CD4-positive, alpha-beta memory T cell (primary cell): Measurements from ENCODE around the gene CCM2. TPM values are rescaled to one million over a fixed set of nuclear protein-coding genes. Genes with fewer than 3 reads are reported as not detected.

Source experiments
- CTCF ChIA-PET: fragments of 350-600 bp; sonication (Branson Sonifier 250); formaldehyde crosslinking; loops from one replicate; lab custom pipeline; 2021; ENCODE audit warnings: inconsistent platforms; ENCODE audit not compliant: partially characterized antibody; lab: Charles Lee
- POLR2A ChIA-PET: fragments of 350-600 bp; sonication (Branson Sonifier 250); formaldehyde crosslinking; loops from one replicate; lab custom pipeline; 2021; ENCODE audit not compliant: partially characterized antibody; lab: Charles Lee
- DNase-seq, 5 donors: peaks; one replicate each; pipeline versions ENCODE4 v3.0.0 to v3.0.0-alpha.2; 2020 to 2022; ENCODE audit warnings: mixed read lengths in 1 of 5
- H3K27ac ChIP-seq: one replicate; pipeline ENCODE4 v1.7.0; 2013; ENCODE audit warnings: low read depth, low read length
- H3K27me3 ChIP-seq: 2 replicates; pipeline ENCODE4 v1.7.0; 2013; ENCODE audit warnings: mild to moderate bottlenecking, low read length, moderate library complexity; ENCODE audit not compliant: insufficient read depth
- H3K36me3 ChIP-seq: 2 replicates; pipeline ENCODE4 v1.7.0; 2013; ENCODE audit warnings: mild to moderate bottlenecking, low read length, moderate library complexity; ENCODE audit not compliant: insufficient read depth
- H3K4me1 ChIP-seq: 2 replicates; pipeline ENCODE4 v1.7.0; 2013; ENCODE audit warnings: mild to moderate bottlenecking, low read length, moderate library complexity; ENCODE audit not compliant: insufficient read depth
- H3K4me3 ChIP-seq, 2 donors: one replicate each; pipeline ENCODE4 v1.7.0; 2013; ENCODE audit warnings: low read length in 2 of 2, mild to moderate bottlenecking in 1 of 2
- H3K9me3 ChIP-seq, 2 donors: one replicate each; pipeline ENCODE4 v1.7.0; 2013; ENCODE audit warnings: low read length in 2 of 2, control low read depth in 1 of 2; ENCODE audit not compliant: control insufficient read depth in 1 of 2
- H3K27ac Mint-ChIP-seq, 7 donors: one replicate each; pipeline ENCODE4 v1.8.0; 2020 to 2021; ENCODE audit warnings: mixed read lengths in 7 of 7, mild to moderate bottlenecking in 6 of 7, inconsistent platforms in 3 of 7, moderate library complexity in 3 of 7
- H3K27me3 Mint-ChIP-seq, 2 donors: one replicate each; pipeline ENCODE4 v1.8.0; 2020 to 2021; ENCODE audit warnings: mixed read lengths in 2 of 2
- H3K36me3 Mint-ChIP-seq, 2 donors: one replicate each; pipeline ENCODE4 v1.8.0; 2020 to 2021; ENCODE audit warnings: mixed read lengths in 2 of 2, inconsistent platforms in 1 of 2, mild to moderate bottlenecking in 1 of 2
- H3K4me1 Mint-ChIP-seq, 4 donors: one replicate each; pipeline ENCODE4 v1.8.0; 2020 to 2021; ENCODE audit warnings: mixed read lengths in 4 of 4, mild to moderate bottlenecking in 1 of 4
- H3K4me3 Mint-ChIP-seq, 8 donors: one replicate each; pipeline ENCODE4 v1.8.0; 2020 to 2021; ENCODE audit warnings: mixed read lengths in 8 of 8, mild to moderate bottlenecking in 7 of 8, moderate library complexity in 6 of 8, inconsistent platforms in 3 of 8
- H3K9me3 Mint-ChIP-seq, 8 donors: one replicate each; pipeline ENCODE4 v1.8.0; 2020 to 2021; ENCODE audit warnings: mixed read lengths in 8 of 8, mild to moderate bottlenecking in 5 of 8, inconsistent platforms in 3 of 8, moderate library complexity in 1 of 8
- intact Hi-C: fragments of 100-400 bp; cut with micrococcal nuclease; formaldehyde crosslinking; loops from one replicate; pipeline ENCODE4 v1.15.1; 2023
- polyA plus RNA-seq, 2 donors: library from polyadenylated mRNA; unstranded; fragments of 300-500 nt; fragmentation: Illumina TruSeq; gene quantifications; one replicate each; pipeline ENCODE4 v1.2.3, GENCODE V29; 2021
- total RNA-seq, 2 experiments: library from RNA; stranded (reverse); gene quantifications; one replicate each; pipeline ENCODE4 v1.2.3, GENCODE V29; 2021

Gene CCM2
- total and polyA plus RNA-seq, 4 experiments from 2014 or later: 82.1 to 200 (median 142) TPM

GRCh38 chr7:44973610-44974401 is 26.2 kb upstream of the CCM2 start:
- H3K27ac Mint-ChIP-seq: peak overlapping the region in 6 of 7 donors; percentile 43 to 84 (median 51)
- H3K9me3 Mint-ChIP-seq: no peaks in the 10 kb centered on the region
- POLR2A ChIA-PET: interaction anchor here (0.9 to 21.9 kb wide), 24 partner anchors 8 to 483 kb away, joined by 3 to 551 read pairs (median 4); partner anchors contain the start of genes CCM2, NUDCD3, PURB and TBRG4
- H3K9me3 ChIP-seq: no peaks in the 10 kb centered on the region
- peak; percentile 44 to 72 (median 61) for DNase-seq
- H3K36me3 Mint-ChIP-seq: peaks cover 12 to 76% of the 10 kb centered on the region in 2 donors
- H3K36me3 ChIP-seq: peaks cover 77% of the 10 kb centered on the region
- peaks cover 12 to 62% (median 37%) of the 10 kb centered on the region in 4 donors for H3K4me1 Mint-ChIP-seq
- no peaks in the 10 kb centered on the region for H3K27me3 ChIP-seq
- no peaks in the 10 kb centered on the region for H3K27me3 Mint-ChIP-seq
- CTCF ChIA-PET: interaction anchor here (0.6 to 10.6 kb wide), 52 partner anchors 9 to 731 kb away, joined by 3 to 239 read pairs (median 5); partner anchors contain the start of genes CCM2, H2AZ2 and TBRG4
- peak overlapping the region in 1 of 8 donors; percentile 46 for H3K4me3 Mint-ChIP-seq
- H3K4me1 ChIP-seq: peaks cover 50% of the 10 kb centered on the region
- intact Hi-C loops: loop anchor here (1.0 kb wide), 1 partner anchor 162 kb away; no protein-coding TSS in a partner anchor
- H3K4me3 ChIP-seq: no peak overlapping the region
- H3K27ac ChIP-seq: peak overlapping the region; percentile 85

- Mint-ChIP-seq H3K9me3 (no peaks in the 10 kb centered on the region), H3K36me3 (peaks cover 13 to 76% of the 10 kb centered on the region in 2 donors), H3K4me1 (peaks cover 17 to 70% (median 42%) of the 10 kb centered on the region in 4 donors), H3K27me3 (no peaks in the 10 kb centered on the region), H3K4me3 (peak overlapping the region in 3 of 8 donors; percentile 29 to 59 (median 43)), H3K27ac (peak overlapping the region in 5 of 7 donors; percentile 48 to 91 (median 84))
- Histone ChIP-seq H3K27me3 (no peaks in the 10 kb centered on the region), H3K27ac (peak overlapping the region; percentile 85), H3K4me1 (peaks cover 55% of the 10 kb centered on the region), H3K36me3 (peaks cover 69% of the 10 kb centered on the region), H3K4me3 (no peak overlapping the region), H3K9me3 (no peaks in the 10 kb centered on the region)
- DNase-seq: no peak
- intact Hi-C loops: no loop called here
- CTCF ChIA-PET: interaction anchor here (0.8 to 10.6 kb wide), 34 partner anchors 8 to 732 kb away, joined by 3 to 239 read pairs (median 10); partner anchors contain the start of genes CCM2, H2AZ2 and TBRG4
- POLR2A ChIA-PET: interaction anchor here (0.9 to 21.9 kb wide), 11 partner anchors 9 to 484 kb away, joined by 3 to 551 read pairs (median 5); partner anchors contain the start of genes CCM2, NUDCD3 and PURB
Observed at GRCh38 chr7:44974549-44974948, 25.5 kb upstream of the CCM2 start.

- peak overlapping the region in 6 of 7 donors; percentile 41 to 98 (median 76) for H3K27ac Mint-ChIP-seq
- H3K27ac ChIP-seq: peak overlapping the region; percentile 85
- intact Hi-C loops: no loop called here
- peaks cover 64% of the 10 kb centered on the region for H3K4me1 ChIP-seq
- no peak overlapping the region for H3K4me3 ChIP-seq
- peaks cover 24 to 79% (median 50%) of the 10 kb centered on the region in 4 donors for H3K4me1 Mint-ChIP-seq
- no peaks in the 10 kb centered on the region for H3K27me3 ChIP-seq
- H3K27me3 Mint-ChIP-seq: no peaks in the 10 kb centered on the region
- H3K4me3 Mint-ChIP-seq: no peak overlapping the region
- H3K9me3 ChIP-seq: no peaks in the 10 kb centered on the region
- H3K36me3 Mint-ChIP-seq: peaks cover 13 to 73% of the 10 kb centered on the region in 2 donors
- H3K9me3 Mint-ChIP-seq: no peaks in the 10 kb centered on the region
- ChIA-PET CTCF (interaction anchor here (1.4 to 10.6 kb wide), 10 partner anchors 11 to 159 kb away, joined by 3 to 239 read pairs (median 24); partner anchors contain the start of genes CCM2 and TBRG4), POLR2A (interaction anchor here (0.9 to 21.9 kb wide), 6 partner anchors 11 to 137 kb away, joined by 4 to 551 read pairs (median 12); partner anchors contain the start of genes CCM2 and PURB)
- peaks cover 60% of the 10 kb centered on the region for H3K36me3 ChIP-seq
- DNase-seq: no peak
Observed at GRCh38 chr7:44975331-44976039, 24.5 kb upstream of the CCM2 start.

- Histone ChIP-seq H3K4me1 (peaks cover 71% of the 10 kb centered on the region), H3K4me3 (no peak overlapping the region), H3K27me3 (no peaks in the 10 kb centered on the region), H3K36me3 (peaks cover 53% of the 10 kb centered on the region), H3K27ac (peak overlapping the region; percentile 85), H3K9me3 (no peaks in the 10 kb centered on the region)
- no peaks in the 10 kb centered on the region for H3K27me3 Mint-ChIP-seq
- H3K36me3 Mint-ChIP-seq: peaks cover 13 to 75% of the 10 kb centered on the region in 2 donors
- intact Hi-C loops: no loop called here
- CTCF ChIA-PET: interaction anchor here (0.7 to 10.6 kb wide), 5 partner anchors 24 to 158 kb away, joined by 5 to 239 read pairs (median 120); partner anchors contain the start of gene CCM2
- peak overlapping the region; percentile 67 to 99 (median 98) for H3K27ac Mint-ChIP-seq
- no peaks in the 10 kb centered on the region for H3K9me3 Mint-ChIP-seq
- peak overlapping the region; percentile 95 to 99 (median 98) for H3K4me3 Mint-ChIP-seq
- POLR2A ChIA-PET: interaction anchor here (0.9 to 21.9 kb wide), 5 partner anchors 12 to 136 kb away, joined by 4 to 551 read pairs (median 18); partner anchors contain the start of gene CCM2
- H3K4me1 Mint-ChIP-seq: peaks cover 31 to 86% (median 57%) of the 10 kb centered on the region in 4 donors
- DNase-seq: no peak
Observed at GRCh38 chr7:44976040-44976745, 23.8 kb upstream of the CCM2 start.

GRCh38 chr7:44976746-44977196 is 23.2 kb upstream of the CCM2 start:
- Mint-ChIP-seq H3K27ac (peak overlapping the region; percentile 96 to 99 (median 98)), H3K4me1 (peaks cover 32 to 92% (median 61%) of the 10 kb centered on the region in 4 donors), H3K36me3 (peaks cover 13 to 72% of the 10 kb centered on the region in 2 donors), H3K27me3 (no peaks in the 10 kb centered on the region), H3K4me3 (peak overlapping the region; percentile 95 to 99 (median 98)), H3K9me3 (no peaks in the 10 kb centered on the region)
- Histone ChIP-seq H3K27me3 (no peaks in the 10 kb centered on the region), H3K27ac (peak overlapping the region; percentile 85), H3K4me3 (peak overlapping the region; percentile 67 to 77), H3K9me3 (no peaks in the 10 kb centered on the region), H3K4me1 (peaks cover 77% of the 10 kb centered on the region), H3K36me3 (peaks cover 49% of the 10 kb centered on the region)
- ChIA-PET CTCF (interaction anchor here (0.6 to 10.6 kb wide), 5 partner anchors 25 to 158 kb away, joined by 3 to 239 read pairs (median 42); partner anchors contain the start of gene CCM2), POLR2A (interaction anchor here (1.7 to 21.9 kb wide), 7 partner anchors 12 to 135 kb away, joined by 7 to 551 read pairs (median 18); partner anchors contain the start of genes CCM2 and PURB)
- intact Hi-C loops: loop anchor here (1.0 kb wide), 1 partner anchor 10 kb away; no protein-coding TSS in a partner anchor
- DNase-seq: no peak
